Thyroid gland (tissue), 4 donors: Measurements from ENCODE around the gene MGST3. TPM values are rescaled to one million over a fixed set of nuclear protein-coding genes. Genes with fewer than 3 reads are reported as not detected.

ENCODE experiments used
- DNase-seq, 2 donors: peaks; one replicate each; pipeline ENCODE4 v3.0.0-alpha.2; 2019
- H3K27ac ChIP-seq, 3 donors: fragments of 200-600 bp; sonication (generic); 1 replicate in 2 of 3; 2 replicates in 1 of 3; pipeline ENCODE4 v1.5.1; 2016 to 2019; ENCODE audit warnings: mild to moderate bottlenecking in 1 of 3, moderate library complexity in 1 of 3
- H3K27me3 ChIP-seq: fragments of 200-600 bp; sonication (generic); one replicate; pipeline ENCODE4 v1.5.1; 2019
- H3K36me3 ChIP-seq, 2 donors: fragments of 200-600 bp; sonication (generic); one replicate each; pipeline ENCODE4 v1.5.1; 2016 to 2019
- H3K4me1 ChIP-seq, 2 donors: fragments of 200-600 bp; sonication (generic); one replicate each; pipeline ENCODE4 v1.5.1; 2017 to 2019
- H3K4me3 ChIP-seq, 3 donors: fragments of 200-600 bp; sonication (generic); replicated peaks in 1 of 3; 1 replicate in 2 of 3; 2 replicates in 1 of 3; pipeline ENCODE4 v1.5.1; 2016; ENCODE audit warnings: mild to moderate bottlenecking in 1 of 3
- H3K9me3 ChIP-seq: fragments of 200-600 bp; sonication (generic); one replicate; pipeline ENCODE4 v1.5.1; 2017
- POLR2A ChIP-seq, 2 donors: fragments of 450-650 bp; IDR thresholded peaks; one replicate each; pipeline ENCODE4 v1.6.1; 2017; ENCODE audit warnings: antibody characterized with exemption in 2 of 2, mild to moderate bottlenecking in 2 of 2, moderate library complexity in 1 of 2
- WGBS, 2 donors: methylation state at CpG; one replicate each; pipeline ENCODE4 v1.1.5; 2017; 5-methylcytosine and 5-hydroxymethylcytosine counted together
- intact Hi-C: fragments of 100-400 bp; cut with DNase I; formaldehyde crosslinking; loops from one replicate; pipeline ENCODE4 v1.15.1; 2023
- total RNA-seq, 4 donors: library from RNA; depleted of rRNA; stranded (reverse); fragments of >200 nt; gene quantifications; one replicate each; pipeline ENCODE4 v1.2.3, GENCODE V29; 2016
- TF ChIP-seq, protein P1 (sequence below), 6 experiments: fragments of 200-600 bp in 3 of 6; fragments of 450-650 bp in 3 of 6; sonication (generic) in 3 of 6; IDR thresholded peaks; one replicate each; pipeline ENCODE4 v1.5.1; 2016 to 2019; ENCODE audit warnings: antibody characterized with exemption in 6 of 6, mild to moderate bottlenecking in 2 of 6, inconsistent platforms in 1 of 6, moderate library complexity in 1 of 6

The MGST3 gene
- total RNA-seq, 4 donors from 2014 or later = 146 to 366 (median 307) TPM

DNA sequence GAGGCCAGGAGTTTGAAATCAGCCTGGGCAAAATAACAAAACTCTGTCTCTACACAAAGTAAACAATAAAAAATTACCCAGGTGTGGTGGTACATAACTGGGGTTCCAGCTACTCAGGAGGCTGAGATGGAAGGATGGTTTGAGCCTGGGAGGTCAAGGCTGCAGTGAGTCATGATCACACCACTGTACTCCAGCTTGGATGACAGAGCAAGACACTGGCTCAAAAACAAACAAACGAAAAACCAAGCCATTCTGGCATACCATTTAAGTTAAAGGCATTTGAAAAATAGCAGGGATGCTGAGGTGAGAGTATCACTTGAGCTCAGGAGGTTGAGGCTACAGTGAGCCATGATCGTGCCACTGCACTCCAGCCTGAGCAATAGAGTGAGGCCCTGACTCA, 72.6 kb downstream of the MGST3 start:
- no peaks in the 10 kb centered on the region for H3K9me3 ChIP-seq
- no peak overlapping the region for H3K4me3 ChIP-seq
- DNase-seq = no peak
- no peaks in the 10 kb centered on the region for H3K4me1 ChIP-seq
- intact Hi-C loops = loop anchor here (5.0 kb wide), 1 partner anchor 76 kb away; no protein-coding TSS in a partner anchor
- 79 to 81% methylated on average over 2 of the region's 2 CpGs for WGBS, 2 donors
- H3K36me3 ChIP-seq = no peaks in the 10 kb centered on the region
- H3K27me3 ChIP-seq = no peaks in the 10 kb centered on the region
- TF ChIP-seq POLR2A (IDR thresholded peaks at IDR 0.05) = no peak
- TF ChIP-seq, protein P1, sequence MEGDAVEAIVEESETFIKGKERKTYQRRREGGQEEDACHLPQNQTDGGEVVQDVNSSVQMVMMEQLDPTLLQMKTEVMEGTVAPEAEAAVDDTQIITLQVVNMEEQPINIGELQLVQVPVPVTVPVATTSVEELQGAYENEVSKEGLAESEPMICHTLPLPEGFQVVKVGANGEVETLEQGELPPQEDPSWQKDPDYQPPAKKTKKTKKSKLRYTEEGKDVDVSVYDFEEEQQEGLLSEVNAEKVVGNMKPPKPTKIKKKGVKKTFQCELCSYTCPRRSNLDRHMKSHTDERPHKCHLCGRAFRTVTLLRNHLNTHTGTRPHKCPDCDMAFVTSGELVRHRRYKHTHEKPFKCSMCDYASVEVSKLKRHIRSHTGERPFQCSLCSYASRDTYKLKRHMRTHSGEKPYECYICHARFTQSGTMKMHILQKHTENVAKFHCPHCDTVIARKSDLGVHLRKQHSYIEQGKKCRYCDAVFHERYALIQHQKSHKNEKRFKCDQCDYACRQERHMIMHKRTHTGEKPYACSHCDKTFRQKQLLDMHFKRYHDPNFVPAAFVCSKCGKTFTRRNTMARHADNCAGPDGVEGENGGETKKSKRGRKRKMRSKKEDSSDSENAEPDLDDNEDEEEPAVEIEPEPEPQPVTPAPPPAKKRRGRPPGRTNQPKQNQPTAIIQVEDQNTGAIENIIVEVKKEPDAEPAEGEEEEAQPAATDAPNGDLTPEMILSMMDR (IDR thresholded peaks at IDR 0.05) = no peak
- H3K27ac ChIP-seq = no peak overlapping the region

Other genes with a start within 250 kb of the MGST3 start
- gene RXRG, start 186.1 kb upstream of the MGST3 start, total RNA-seq = 1 to 10 TPM in 2 of 4 donors, under 1 TPM in 2; 0.13 to 4.0 (median 0.84) TPM
- under 1 TPM in 1 of 4 donors, not detected in 3; 0.27 TPM for gene LRRC52, start 87.2 kb upstream of the MGST3 start, total RNA-seq
- gene ALDH9A1, start 67.3 kb downstream of the MGST3 start, total RNA-seq = 100 to 1,000 TPM in 3 of 4 donors, 10 to 100 TPM in 1; 99.7 to 348 (median 192) TPM
- gene TMCO1, start 137.6 kb downstream of the MGST3 start, total RNA-seq = 100 to 1,000 TPM in 2 of 4 donors, 10 to 100 TPM in 2; 94.5 to 114 (median 103) TPM
- 10 to 100 TPM; 15.9 to 21.0 (median 19.3) TPM for gene UCK2, start 196.4 kb downstream of the MGST3 start, total RNA-seq